SU-DHL-6 (cell line): ENCODE data around the gene MCM10.

Experiments
- EZH2phosphoT487 ChIP-seq: fragments of 200-600 bp; sonication (generic), shearing (Covaris generic); conservative IDR thresholded peaks from 2 replicates; pipeline ENCODE4 v1.6.1; 2018; ENCODE audit warnings: mild to moderate bottlenecking, antibody characterized with exemption, low read length, moderate library complexity, mixed read lengths
- TF ChIP-seq, protein P1 (sequence below): fragments of 200-600 bp; sonication (generic); IDR thresholded peaks from one replicate; pipeline ENCODE4 v1.5.1; 2017; ENCODE audit warnings: antibody characterized with exemption, mild to moderate bottlenecking, low read length, moderate library complexity; ENCODE audit not compliant: insufficient read depth, poor library complexity, severe bottlenecking

DNA sequence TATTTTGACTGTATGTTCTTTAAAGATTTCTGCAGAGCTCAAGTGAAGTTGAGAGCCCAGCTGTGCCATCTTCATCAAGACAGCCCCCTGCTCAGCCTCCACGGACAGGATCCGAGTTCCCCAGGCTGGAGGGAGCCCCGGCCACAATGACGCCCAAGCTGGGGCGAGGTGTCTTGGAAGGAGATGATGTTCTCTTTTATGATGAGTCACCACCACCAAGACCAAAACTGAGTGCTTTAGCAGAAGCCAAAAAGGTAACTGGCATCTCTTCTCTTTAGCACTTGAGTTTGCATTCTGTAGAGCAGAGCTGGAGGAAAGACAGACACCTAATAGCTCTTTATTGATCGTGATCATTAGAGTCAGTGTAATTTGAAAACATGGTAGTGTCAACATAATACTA lies 33.7 kb downstream of the MCM10 start:
- TF ChIP-seq, protein P1, sequence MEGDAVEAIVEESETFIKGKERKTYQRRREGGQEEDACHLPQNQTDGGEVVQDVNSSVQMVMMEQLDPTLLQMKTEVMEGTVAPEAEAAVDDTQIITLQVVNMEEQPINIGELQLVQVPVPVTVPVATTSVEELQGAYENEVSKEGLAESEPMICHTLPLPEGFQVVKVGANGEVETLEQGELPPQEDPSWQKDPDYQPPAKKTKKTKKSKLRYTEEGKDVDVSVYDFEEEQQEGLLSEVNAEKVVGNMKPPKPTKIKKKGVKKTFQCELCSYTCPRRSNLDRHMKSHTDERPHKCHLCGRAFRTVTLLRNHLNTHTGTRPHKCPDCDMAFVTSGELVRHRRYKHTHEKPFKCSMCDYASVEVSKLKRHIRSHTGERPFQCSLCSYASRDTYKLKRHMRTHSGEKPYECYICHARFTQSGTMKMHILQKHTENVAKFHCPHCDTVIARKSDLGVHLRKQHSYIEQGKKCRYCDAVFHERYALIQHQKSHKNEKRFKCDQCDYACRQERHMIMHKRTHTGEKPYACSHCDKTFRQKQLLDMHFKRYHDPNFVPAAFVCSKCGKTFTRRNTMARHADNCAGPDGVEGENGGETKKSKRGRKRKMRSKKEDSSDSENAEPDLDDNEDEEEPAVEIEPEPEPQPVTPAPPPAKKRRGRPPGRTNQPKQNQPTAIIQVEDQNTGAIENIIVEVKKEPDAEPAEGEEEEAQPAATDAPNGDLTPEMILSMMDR: no peak
- no peak for TF ChIP-seq EZH2phosphoT487
